Stimulated activated CD8-positive, alpha-beta memory T cell treated with anti-CD3 and anti-CD28 coated beads, Interleukin-7, amount 100 ng/mL, for 1 hour (primary cell): ENCODE results near the gene TOLLIP.
"Not testable (repeated sequence)": the region's sequence is repeated elsewhere in the genome, so short reads cannot be mapped to it uniquely, and the experiment has no call there.

Experiments
- DNase-seq, 2 donors: peaks; one replicate each; pipeline ENCODE4 v3.0.0-alpha.2; 2020; ENCODE audit warnings: low read depth in 2 of 2

TOLLIP gene

GRCh38 chr11:1309498-1310317, at the start of gene TOLLIP:
Gene TOLLIP, minus strand, starts transcription at chr11:1309632. Its CDS starts 134 bp downstream, at chr11:1309498.
- peak; percentile 93 to 95 for DNase-seq

GRCh38 chr11:1358931-1359330, 49.5 kb upstream of the TOLLIP start:
- DNase-seq: not testable (repeated sequence)

DNA sequence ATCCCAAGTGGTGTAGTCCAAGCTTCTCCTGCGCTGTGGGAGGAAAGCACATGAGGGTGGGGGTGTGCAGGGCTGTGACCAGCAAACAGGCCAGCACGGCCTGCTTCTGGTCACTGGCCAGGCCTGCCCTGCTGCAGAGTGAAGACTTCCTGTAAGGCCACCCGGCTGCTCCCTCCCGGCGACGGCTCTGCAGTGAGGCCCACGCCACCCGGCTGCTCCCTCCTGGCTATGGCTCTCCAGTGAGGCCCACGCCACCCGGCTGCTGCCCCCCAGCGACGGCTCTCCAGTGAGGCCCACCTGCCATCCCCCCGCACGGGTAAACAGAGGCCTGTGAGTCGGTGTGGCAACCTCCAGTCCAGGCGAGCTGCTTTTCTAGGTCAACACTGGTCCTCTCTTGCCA, 48.9 kb upstream of the TOLLIP start:
- DNase-seq: no peak

- DNase-seq: no peak
These were observed 47.1 kb upstream of the TOLLIP start for GRCh38 chr11:1356478-1356960.

- no peak for DNase-seq
These were observed 46.6 kb upstream of the TOLLIP start for GRCh38 chr11:1356007-1356435.

DNA sequence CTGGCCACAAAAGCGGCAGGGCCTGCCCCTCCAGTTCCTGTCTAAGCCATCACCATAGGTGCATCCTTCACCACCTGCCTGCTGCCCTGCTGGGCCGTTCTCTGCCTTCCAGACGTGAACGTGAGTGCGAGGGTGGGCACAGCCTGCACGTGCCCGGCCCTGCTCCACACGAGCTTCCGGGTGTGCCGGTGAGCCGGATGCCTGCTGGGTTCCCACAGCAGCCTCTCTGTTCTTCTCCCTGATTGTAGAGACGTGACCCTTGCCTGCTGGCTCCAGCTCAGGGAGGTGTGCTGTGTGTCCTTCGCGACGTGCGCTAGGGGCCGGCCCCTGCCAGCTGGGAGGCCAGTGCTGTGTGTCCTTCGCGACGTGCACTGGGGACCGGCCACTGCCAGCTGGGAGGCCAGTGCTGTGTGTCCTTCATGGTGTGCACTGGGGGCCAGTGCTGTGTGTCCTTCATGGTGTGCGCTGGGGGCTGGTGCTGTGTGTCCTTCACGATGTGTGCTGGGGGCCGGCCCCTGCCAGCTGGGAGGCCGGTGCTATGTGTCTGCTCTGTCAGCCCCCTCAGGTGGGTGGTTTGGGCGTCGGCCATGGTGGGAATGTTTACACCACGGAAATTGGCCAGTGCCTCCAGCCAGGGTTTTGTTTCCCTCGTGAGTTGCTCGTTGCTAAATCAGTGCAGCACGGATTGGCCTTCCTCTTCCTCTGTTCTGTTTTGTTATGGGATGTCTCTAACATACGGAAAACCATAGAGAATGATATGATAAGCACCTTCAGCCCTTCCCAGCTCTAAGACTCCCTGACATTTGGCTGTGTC, 44.9 kb upstream of the TOLLIP start:
- DNase-seq: no peak

- no peak for DNase-seq
These were observed 44.1 kb upstream of the TOLLIP start for GRCh38 chr11:1353383-1354124.

DNA sequence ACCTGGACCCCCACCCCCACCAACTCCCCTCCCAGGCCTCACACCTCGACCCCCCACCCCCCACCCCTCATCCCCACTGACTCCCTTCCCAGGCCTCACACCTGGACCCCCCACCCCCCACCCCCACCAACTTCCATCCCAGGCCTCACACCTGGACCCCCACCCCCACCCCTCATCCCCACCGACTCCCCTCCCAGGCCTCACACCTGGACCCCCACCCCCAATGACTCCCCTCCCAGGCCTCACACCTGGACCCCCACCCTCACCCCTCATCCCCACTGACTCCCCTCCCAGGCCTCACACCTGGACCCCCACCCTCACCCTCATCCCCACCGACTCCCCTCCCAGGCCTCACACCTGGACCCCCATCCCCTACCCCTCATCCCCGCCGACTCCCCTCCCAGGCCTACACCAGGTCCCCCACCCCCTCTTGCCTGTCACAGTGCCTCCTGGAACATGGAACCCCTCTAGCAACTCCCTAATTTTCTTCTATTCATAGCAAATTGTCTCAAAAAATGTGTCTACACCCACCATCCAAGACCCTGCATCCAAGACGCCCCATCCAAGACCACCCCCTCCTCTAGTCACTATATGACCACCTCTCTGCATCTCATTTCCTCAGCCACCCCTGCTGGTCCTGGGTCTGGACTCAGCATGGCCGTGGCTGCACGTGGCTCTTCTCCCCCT, 43.4 kb upstream of the TOLLIP start:
- DNase-seq: no peak

DNA sequence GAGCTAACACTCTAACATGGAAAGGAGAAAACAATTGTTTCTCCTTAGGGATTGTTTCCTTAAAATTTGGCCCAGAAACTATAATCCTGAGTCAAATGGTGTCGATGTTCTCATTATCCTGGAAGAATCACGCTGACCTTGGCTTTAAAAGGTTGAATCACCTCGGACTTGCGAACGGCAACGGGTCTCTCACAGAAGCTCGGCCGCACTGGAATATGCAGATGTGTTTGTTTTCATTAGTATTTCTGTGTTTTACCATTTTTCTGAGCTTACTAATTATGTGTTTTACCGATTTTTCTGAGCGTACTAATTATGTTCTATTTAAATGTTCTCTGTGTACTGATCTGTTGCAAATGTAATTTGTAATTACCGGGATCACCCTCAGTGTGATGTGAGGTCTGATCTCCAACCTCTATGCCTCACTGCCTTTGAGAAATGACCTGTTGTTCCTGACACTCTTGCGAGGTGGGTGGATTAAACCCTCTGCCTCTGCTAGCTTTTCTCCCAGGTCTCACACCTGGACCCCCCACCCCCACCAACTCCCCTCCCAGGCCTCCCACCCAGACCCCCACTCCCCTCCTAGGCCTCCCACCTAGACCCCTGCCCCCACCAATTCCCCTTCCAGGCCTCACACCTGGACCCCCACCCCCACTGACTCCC, 42.0 kb upstream of the TOLLIP start:
- no peak for DNase-seq

- DNase-seq: no peak
These were observed 40.8 kb upstream of the TOLLIP start for GRCh38 chr11:1350086-1350725.

DNA sequence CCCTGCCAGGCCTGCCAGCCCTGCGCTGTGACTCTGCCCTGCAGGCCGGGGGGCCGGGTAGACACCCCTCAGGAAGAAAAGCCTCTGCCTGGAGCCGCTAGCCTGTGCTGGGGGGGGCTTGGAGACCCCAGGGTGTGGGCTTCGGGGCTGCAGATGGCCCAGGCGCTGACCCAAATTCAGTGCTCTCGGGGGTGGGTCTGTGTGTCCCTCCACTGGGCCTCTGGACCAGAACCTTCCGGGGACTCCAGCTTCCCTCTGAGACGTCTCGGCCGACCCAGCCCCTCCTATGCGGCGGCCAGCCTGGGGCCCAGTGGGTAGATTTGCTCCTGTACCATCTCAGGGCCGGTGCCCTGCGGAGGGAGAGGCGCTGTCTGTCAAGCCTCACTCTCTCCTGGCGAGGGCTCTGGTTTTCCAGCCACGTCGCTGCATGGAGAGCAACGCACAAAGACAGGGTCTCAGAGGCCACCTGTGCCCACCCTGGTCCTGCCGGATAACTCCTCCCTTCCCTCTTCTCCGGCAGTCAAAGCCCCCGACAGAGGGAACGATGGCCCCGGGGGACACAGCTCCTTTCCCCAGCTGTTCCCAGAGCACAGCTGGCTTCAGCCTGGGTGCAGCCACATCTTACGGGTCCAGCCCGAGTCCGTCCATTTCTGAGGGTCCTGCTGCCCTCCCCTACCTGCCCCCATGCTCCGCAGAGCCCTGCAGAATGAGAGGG, 40.1 kb upstream of the TOLLIP start:
- DNase-seq: no peak

DNA sequence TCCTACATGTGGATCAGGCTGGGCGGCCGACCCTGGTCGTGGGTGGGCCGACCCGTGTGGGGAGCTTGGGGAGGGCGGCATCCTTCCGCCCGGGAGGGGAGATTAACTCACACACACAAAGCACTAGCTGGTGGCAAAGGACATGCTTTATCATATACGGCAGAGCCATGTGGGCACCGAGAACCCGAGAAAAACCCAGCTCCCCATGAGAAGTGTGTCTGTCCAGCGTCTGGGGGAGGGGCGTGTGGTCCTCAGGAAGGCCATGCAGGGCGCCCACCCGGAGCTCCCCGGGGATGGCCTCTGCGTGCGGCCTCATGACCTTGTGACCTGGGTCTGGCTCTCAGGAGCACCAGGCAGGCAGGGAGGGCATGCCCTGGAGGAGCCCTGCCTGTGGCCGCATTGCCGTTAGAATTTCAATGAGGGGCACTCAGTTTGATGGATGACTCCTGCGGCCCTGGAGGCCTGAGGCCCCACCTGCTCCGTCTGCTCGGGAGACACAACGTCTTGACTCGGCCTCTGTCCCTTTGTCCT, 39.4 kb upstream of the TOLLIP start:
- DNase-seq: no peak

DNA sequence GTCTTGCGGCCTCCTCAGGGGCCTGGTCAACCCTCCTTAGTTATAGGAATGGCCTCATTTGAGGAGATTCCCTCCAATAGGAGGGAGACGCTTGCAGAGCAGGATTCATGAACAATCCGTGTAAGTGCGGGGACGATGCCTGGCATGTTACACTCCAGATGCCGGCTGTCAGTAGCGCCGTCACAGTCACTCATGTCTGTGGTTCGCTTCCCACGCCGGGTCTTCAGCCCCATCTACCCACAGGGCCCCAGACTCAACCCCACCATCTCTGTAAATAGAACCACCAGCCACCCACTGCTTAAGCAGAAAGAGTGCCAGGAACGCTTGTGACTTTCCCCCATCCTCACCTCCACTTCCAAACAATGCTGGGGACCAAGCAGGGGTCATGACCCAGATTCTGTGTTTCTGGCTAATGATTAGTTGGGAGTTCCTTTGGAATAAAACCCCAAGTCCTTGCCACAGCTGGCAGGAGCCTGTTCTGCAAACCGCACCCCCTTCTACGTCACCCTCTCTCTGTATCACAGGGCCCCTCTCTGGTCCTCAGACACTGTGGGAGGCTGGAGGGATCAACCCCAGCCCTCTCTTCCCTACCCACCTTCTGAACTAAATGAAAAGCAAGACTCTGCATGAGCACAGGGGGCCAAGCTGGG, 38.8 kb upstream of the TOLLIP start:
- no peak for DNase-seq

GRCh38 chr11:1347411-1347999, 38.1 kb upstream of the TOLLIP start:
- not testable (repeated sequence) for DNase-seq

DNA sequence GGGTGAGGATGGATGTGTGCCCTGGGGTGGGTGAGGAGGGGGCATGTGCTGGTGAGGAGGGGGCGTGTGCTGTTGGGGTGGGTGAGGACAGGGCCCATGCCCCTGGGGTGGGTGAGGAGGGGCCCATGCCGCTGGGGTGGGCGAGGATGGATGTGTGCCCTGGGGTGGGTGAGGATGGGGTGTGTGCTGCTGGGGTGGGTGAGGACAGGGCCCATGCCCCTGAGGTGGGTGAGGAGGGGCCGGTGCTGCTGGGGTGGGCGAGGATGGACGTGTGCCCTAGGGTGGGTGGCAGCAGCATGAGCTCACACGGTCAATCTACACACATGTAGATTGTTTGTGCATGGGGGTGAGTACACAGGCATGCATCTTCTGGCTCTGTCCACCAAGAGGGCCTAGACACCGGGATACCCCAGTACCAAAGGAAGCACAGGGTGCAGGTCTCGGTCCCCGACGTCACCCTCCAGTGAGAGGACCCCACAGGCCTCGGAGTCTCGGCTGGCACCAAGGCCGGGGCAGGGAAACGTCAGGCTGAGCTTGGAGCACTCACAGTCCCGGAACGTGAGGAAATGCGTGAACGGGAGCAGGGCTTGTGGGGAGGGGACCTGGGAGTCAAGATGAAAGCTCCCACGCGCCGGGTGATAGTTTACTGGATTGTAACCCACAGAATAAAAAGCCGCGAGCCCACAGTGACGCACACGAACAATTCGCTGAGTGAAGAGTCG, 37.4 kb upstream of the TOLLIP start:
- DNase-seq: no peak

DNA sequence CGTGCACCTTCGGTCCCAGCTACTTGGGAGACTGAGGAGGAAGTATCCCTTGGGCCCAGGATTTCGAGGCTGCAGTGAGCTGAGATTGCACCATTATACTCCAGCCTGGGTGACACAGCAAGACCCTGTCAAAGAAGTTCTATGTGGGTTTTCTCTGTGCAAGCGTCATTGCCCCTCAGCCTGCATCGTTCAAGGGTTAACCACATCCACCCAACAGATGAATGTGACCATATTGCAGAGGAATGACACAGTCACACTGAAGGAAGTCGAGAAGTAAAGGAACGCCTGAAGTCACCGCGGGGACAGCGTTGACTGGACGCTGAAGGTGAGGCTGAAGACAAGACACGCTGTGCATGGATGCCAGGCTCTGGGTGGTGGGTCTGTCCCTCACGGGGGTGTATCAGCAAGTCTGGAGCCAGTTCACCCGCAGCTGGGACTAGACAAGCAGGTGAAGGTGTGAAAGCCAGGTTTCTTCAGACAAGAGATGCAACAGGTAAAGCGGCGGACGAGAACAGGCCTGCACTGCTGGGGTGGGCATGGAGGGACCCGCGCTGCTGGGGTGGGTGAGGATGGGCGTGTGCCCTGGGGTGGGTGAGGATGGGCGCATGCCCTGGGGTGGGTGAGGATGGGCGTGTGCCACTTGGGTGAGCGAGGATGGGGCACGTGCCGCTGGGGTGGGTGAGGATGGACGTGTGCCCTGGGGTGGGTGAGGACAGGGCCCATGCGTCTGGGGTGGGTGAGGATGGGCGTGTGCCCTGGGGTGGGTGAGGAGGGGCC, 36.5 kb upstream of the TOLLIP start:
- no peak for DNase-seq

DNA sequence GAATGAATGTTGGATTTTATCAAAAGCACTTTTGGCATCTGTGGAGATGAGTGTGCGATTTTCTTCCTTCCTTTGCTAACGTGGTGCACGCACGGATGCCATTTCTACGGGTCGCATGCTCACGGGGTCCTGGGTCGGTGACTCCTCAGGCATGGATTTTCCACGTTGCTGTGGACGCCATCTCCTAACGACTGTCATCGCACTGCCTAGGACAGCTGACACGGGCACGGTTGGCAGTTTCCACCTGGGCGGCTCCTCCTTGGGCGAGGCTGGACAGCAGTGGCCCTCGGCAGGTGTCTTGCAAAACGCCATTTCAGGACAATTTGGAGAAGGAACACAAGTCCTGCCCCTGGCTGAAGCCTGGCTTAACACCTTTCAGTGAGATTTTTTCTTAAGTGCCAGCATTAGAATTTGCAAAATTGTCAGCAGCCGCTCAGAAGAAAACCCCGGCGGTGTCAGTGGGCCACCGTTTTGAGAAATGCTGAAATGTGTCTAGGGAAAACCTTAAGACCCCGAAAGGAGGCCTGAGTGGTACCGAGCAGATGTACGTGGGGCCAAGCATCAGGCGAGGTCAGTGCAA, 34.7 kb upstream of the TOLLIP start:
- no peak for DNase-seq
